A549 (cell line): ENCODE data around the gene EFHC1.

Experiments used
- CBX2 ChIP-seq: fragments of 200-600 bp; sonication (generic); IDR thresholded peaks from 2 replicates; pipeline ENCODE4 v1.6.1; 2016; ENCODE audit warnings: low read depth, mild to moderate bottlenecking, borderline replicate concordance
- CTCF ChIP-seq: fragments of >200 bp; sonication (Bioruptor Twin); formaldehyde crosslinking; IDR thresholded peaks from 3 replicates; pipeline ENCODE4 v1.5.1; 2016
- E2F6 ChIP-seq: IDR thresholded peaks from 2 replicates; pipeline ENCODE4 v1.6.1; 2012; ENCODE audit warnings: low read depth, borderline replicate concordance
- HDAC2 ChIP-seq: fragments of 200-600 bp; sonication (generic); IDR thresholded peaks from 2 replicates; pipeline ENCODE4 v1.6.1; 2016
- JUN ChIP-seq, 2 experiments: fragments of >200 bp; sonication (Bioruptor Twin); formaldehyde crosslinking; IDR thresholded peaks; 2 replicates in 1 of 2; 3 replicates in 1 of 2; pipeline ENCODE4 v1.6.1; 2016 to 2017
- MYC ChIP-seq: IDR thresholded peaks from 2 replicates; pipeline ENCODE4 v1.6.1; 2012; ENCODE audit warnings: mild to moderate bottlenecking, inconsistent platforms, low read length, improper control_type of control experiment, borderline replicate concordance
- NFE2L2 ChIP-seq: fragments of 150-350 bp; conservative IDR thresholded peaks from 2 replicates; pipeline ENCODE4 v1.6.1; 2014; ENCODE audit warnings: low read length
- RCOR1 ChIP-seq: fragments of 150-350 bp; IDR thresholded peaks from 2 replicates; pipeline ENCODE4 v1.6.1; 2014; ENCODE audit warnings: antibody characterized with exemption, low read length, low read depth
- REST ChIP-seq: fragments of 200-600 bp; sonication (generic); IDR thresholded peaks from 2 replicates; pipeline ENCODE4 v1.6.1; 2016; ENCODE audit warnings: antibody characterized with exemption, mild to moderate bottlenecking, moderate library complexity
- RNF2 ChIP-seq: fragments of 200-600 bp; sonication (generic); IDR thresholded peaks from 2 replicates; pipeline ENCODE4 v1.6.1; 2016; ENCODE audit warnings: low read depth, mild to moderate bottlenecking, antibody characterized with exemption, moderate library complexity, borderline replicate concordance
- SREBF2 ChIP-seq: fragments of 450-650 bp; IDR thresholded peaks from 2 replicates; pipeline ENCODE4 v1.6.1; 2014; ENCODE audit warnings: mild to moderate bottlenecking, moderate library complexity
- USF2 ChIP-seq: fragments of 450-650 bp; IDR thresholded peaks from 2 replicates; pipeline ENCODE4 v1.6.1; 2014; ENCODE audit warnings: antibody characterized with exemption

GRCh38 chr6:52457096-52457495 is 37.0 kb downstream of the EFHC1 start:
- no peak for TF ChIP-seq RNF2
- TF ChIP-seq SREBF2 = no peak
- TF ChIP-seq NFE2L2 = no peak
- TF ChIP-seq JUN (IDR thresholded peaks at IDR 0.05) = no peak
- TF ChIP-seq RCOR1 = no peak
- TF ChIP-seq CTCF = no peak
- no peak for TF ChIP-seq HDAC2
- no peak for TF ChIP-seq REST
- TF ChIP-seq CBX2 = no peak
- TF ChIP-seq E2F6 = no peak
- TF ChIP-seq MYC = no peak
- TF ChIP-seq USF2 = no peak
